ENCODE results near the gene NOTCH3.

The NOTCH3 gene

GRCh38 chr19:15200553-15201364 is at the start of gene NOTCH3:
Gene NOTCH3, minus strand, starts transcription at chr19:15200995. Its CDS starts 90 bp downstream, at chr19:15200905.
- no peak for DNase-seq

GRCh38 chr19:15250640-15250993 is 49.8 kb upstream of the NOTCH3 start:
- DNase-seq: no peak

GRCh38 chr19:15249972-15250639 is 49.3 kb upstream of the NOTCH3 start:
- DNase-seq: no peak

GRCh38 chr19:15249528-15249874 is 48.7 kb upstream of the NOTCH3 start:
- no peak for DNase-seq

GRCh38 chr19:15248648-15249527 is 48.1 kb upstream of the NOTCH3 start:
- no peak for DNase-seq

GRCh38 chr19:15248106-15248505 is 47.3 kb upstream of the NOTCH3 start:
- no peak for DNase-seq

- no peak for DNase-seq
These were observed 46.6 kb upstream of the NOTCH3 start for GRCh38 chr19:15247107-15248014.

- no peak for DNase-seq
These were observed 45.3 kb upstream of the NOTCH3 start for GRCh38 chr19:15246198-15246481.

- no peak for DNase-seq
These were observed 44.8 kb upstream of the NOTCH3 start for GRCh38 chr19:15245370-15246197.

- no peak for DNase-seq
These were observed 44.0 kb upstream of the NOTCH3 start for GRCh38 chr19:15244808-15245207.

GRCh38 chr19:15244106-15244803 is 43.5 kb upstream of the NOTCH3 start:
- no peak for DNase-seq

GRCh38 chr19:15243236-15243957 is 42.6 kb upstream of the NOTCH3 start:
- DNase-seq: no peak

- DNase-seq: no peak
These were observed 40.6 kb upstream of the NOTCH3 start for GRCh38 chr19:15241259-15241910.

- DNase-seq: no peak
These were observed 39.7 kb upstream of the NOTCH3 start for GRCh38 chr19:15240515-15240914.

GRCh38 chr19:15239337-15239949 is 38.6 kb upstream of the NOTCH3 start:
- DNase-seq: no peak

- no peak for DNase-seq
These were observed 37.9 kb upstream of the NOTCH3 start for GRCh38 chr19:15238639-15239155.

- DNase-seq: no peak
These were observed 37.2 kb upstream of the NOTCH3 start for GRCh38 chr19:15237759-15238638.

GRCh38 chr19:15236886-15237285 is 36.1 kb upstream of the NOTCH3 start:
- DNase-seq: no peak
